Endothelial cell of umbilical vein (primary cell): ENCODE results near the gene FBXO3. TPM values are rescaled to one million over a fixed set of nuclear protein-coding genes. Genes with fewer than 3 reads are reported as not detected.

Experiments
- BruUV-seq: library from RNA; stranded (reverse); fragments of 400-500 nt; replicated peaks from 2 replicates; lab custom pipeline; 2021; lab: Mats Ljungman, UMichigan
- CTCF ChIA-PET: fragments of 300-600, 350-600 bp; sonication (Branson Sonifier 250); formaldehyde crosslinking; loops from one replicate; lab custom pipeline; 2021; ENCODE audit warnings: antibody characterized with exemption, inconsistent platforms; lab: Charles Lee
- POLR2A ChIA-PET: fragments of 300-600, 350-600 bp; sonication (Branson Sonifier 250); formaldehyde crosslinking; loops from one replicate; lab custom pipeline; 2021; ENCODE audit warnings: antibody characterized with exemption, inconsistent platforms; lab: Charles Lee
- DNase-seq: peaks from one replicate; pipeline ENCODE4 v3.0.0-alpha.2; 2011; ENCODE audit warnings: low read depth, low spot score
- FAIRE-seq: peaks from 2 replicates; lab custom pipeline; 2011; peaks lifted over from hg19 to GRCh38; lab: Jason Lieb, UNC
- H2AFZ ChIP-seq: 2 replicates; pipeline ENCODE4 v1.6.0; 2012; ENCODE audit warnings: low read depth, low read length, control low read depth, inconsistent platforms
- H3K27ac ChIP-seq: 2 replicates; pipeline ENCODE4 v1.5.1; 2011; ENCODE audit warnings: low read depth, mild to moderate bottlenecking, control low read depth, low read length, moderate library complexity; ENCODE audit not compliant: insufficient read depth
- H3K27me3 ChIP-seq, 2 experiments: 2 replicates each; pipeline versions ENCODE4 v1.6.0 to v1.6.1; 2011; ENCODE audit warnings: low read length in 2 of 2, mixed read lengths in 1 of 2; ENCODE audit not compliant: control insufficient read depth in 2 of 2, insufficient read depth in 2 of 2
- H3K36me3 ChIP-seq, 2 experiments: 2 replicates in 1 of 2; 3 replicates in 1 of 2; pipeline ENCODE4 v1.5.1; 2011; ENCODE audit warnings: low read length in 2 of 2, mild to moderate bottlenecking in 1 of 2, moderate library complexity in 1 of 2; ENCODE audit not compliant: control insufficient read depth in 2 of 2, insufficient read depth in 2 of 2; ENCODE audit errors: extremely low read depth in 1 of 2
- H3K4me1 ChIP-seq: 3 replicates; pipeline ENCODE4 v1.5.1; 2011; ENCODE audit warnings: mild to moderate bottlenecking, low read length; ENCODE audit not compliant: control insufficient read depth, insufficient read depth; ENCODE audit errors: extremely low read depth
- H3K4me2 ChIP-seq: 2 replicates; pipeline ENCODE4 v1.6.1; 2011; ENCODE audit warnings: low read length, control low read depth, mixed read lengths; ENCODE audit not compliant: insufficient read depth
- H3K4me3 ChIP-seq, 3 experiments: fragments of 200-600 bp in 1 of 3; sonication (generic), shearing (Covaris generic) in 1 of 3; replicated peaks in 1 of 3; 2 replicates each; pipeline ENCODE4 v1.5.1; 2011 to 2016; ENCODE audit warnings: control low read depth in 3 of 3, low read length in 3 of 3, mild to moderate bottlenecking in 2 of 3, inconsistent platforms in 1 of 3, low read depth in 1 of 3, moderate library complexity in 1 of 3; ENCODE audit not compliant: insufficient read depth in 1 of 3
- H3K79me2 ChIP-seq: 2 replicates; pipeline ENCODE4 v1.6.0; 2012; ENCODE audit warnings: low read length, inconsistent platforms; ENCODE audit not compliant: control insufficient read depth, insufficient read depth
- H3K9ac ChIP-seq: replicated peaks from 2 replicates; pipeline ENCODE3; 2011; ENCODE audit warnings: low read length, control low read depth; ENCODE audit not compliant: insufficient read depth; ENCODE audit errors: extremely low read depth
- H3K9me1 ChIP-seq: replicated peaks from 3 replicates; pipeline ENCODE4 v1.6.0; 2011; ENCODE audit warnings: mild to moderate bottlenecking, low read length; ENCODE audit not compliant: control insufficient read depth, insufficient read depth; ENCODE audit errors: extremely low read depth
- H3K9me3 ChIP-seq: replicated peaks from 2 replicates; pipeline ENCODE4 v1.5.1; 2012; ENCODE audit warnings: low read length, inconsistent platforms; ENCODE audit not compliant: control insufficient read depth, insufficient read depth
- H4K20me1 ChIP-seq: replicated peaks from 2 replicates; pipeline ENCODE3; 2011; ENCODE audit warnings: mild to moderate bottlenecking, low read length; ENCODE audit not compliant: control insufficient read depth, insufficient read depth; ENCODE audit errors: extremely low read depth
- EZH2 ChIP-seq: IDR thresholded peaks from 2 replicates; pipeline ENCODE4 v1.6.1; 2012; ENCODE audit warnings: borderline replicate concordance, low read depth, mild to moderate bottlenecking, moderate library complexity, low read length, inconsistent platforms; ENCODE audit not compliant: severe bottlenecking
- GATA2 ChIP-seq: IDR thresholded peaks from 2 replicates; pipeline ENCODE4 v1.7.0; 2011; ENCODE audit warnings: low read depth, mild to moderate bottlenecking, moderate library complexity, mixed read lengths, low read length; ENCODE audit not compliant: insufficient read length, insufficient read depth
- JUN ChIP-seq: IDR thresholded peaks from 2 replicates; pipeline ENCODE4 v1.6.1; 2011; ENCODE audit warnings: borderline replicate concordance, low read depth; ENCODE audit not compliant: insufficient read length, insufficient read depth
- MAX ChIP-seq: IDR thresholded peaks from 2 replicates; pipeline ENCODE4 v1.6.1; 2011; ENCODE audit not compliant: insufficient read depth, insufficient read length
- MYC ChIP-seq: IDR thresholded peaks from one replicate; pipeline ENCODE4 v1.6.1; 2011; ENCODE audit warnings: mild to moderate bottlenecking, low read depth, low read length
- POLR2A ChIP-seq: IDR thresholded peaks from 2 replicates; pipeline ENCODE4 v1.6.1; 2012; ENCODE audit warnings: low read depth, mild to moderate bottlenecking, control low read depth, low read length
- POLR2AphosphoS5 ChIP-seq: IDR thresholded peaks from 2 replicates; pipeline ENCODE4 v1.6.1; 2012; ENCODE audit warnings: low read depth, mild to moderate bottlenecking, control low read depth, low read length, moderate library complexity; ENCODE audit not compliant: insufficient read depth
- dilution Hi-C: fragments of 300-500 bp; cut with MboI; formaldehyde crosslinking; loops from one replicate; pipeline ENCODE4 v1.15.0; 2019; ENCODE audit warnings: low sequenced_read_pairs; ENCODE audit not compliant: extremely low pct_ligation_motif_present
- intact Hi-C: fragments of 100-400 bp; cut with micrococcal nuclease; formaldehyde crosslinking; loops from one replicate; pipeline ENCODE4 v1.10.0; 2022
- polyA plus RNA-seq, 4 experiments: library from polyadenylated mRNA; depleted of rRNA in 3 of 4; stranded (reverse) in 3 of 4; unstranded in 1 of 4; fragments of >200 nt; gene quantifications; 2 replicates each; pipeline versions ENCODE4 v1.2.1 to v1.2.3, GENCODE V29; 2011 to 2012; ENCODE audit warnings: missing spikeins in 1 of 4
- total RNA-seq: library from RNA; stranded (reverse); gene quantifications from 2 replicates; pipeline ENCODE4 v1.2.3, GENCODE V29; 2021

FBXO3 gene
- total and polyA plus RNA-seq, 2 donors (not counting 3 experiments of a cell fraction or from before 2014, with no cell fraction given), result 18.0 to 23.1 TPM

- Histone ChIP-seq H3K4me2 (peak within 1 kb of the TSS; percentile 57), H2AFZ (no peak within 1 kb of the TSS), H3K9me1 (no peaks in the 10 kb centered on the region), H3K4me1 (peaks cover 52% of the 10 kb centered on the region), H3K36me3 (peaks cover 3 to 5% of the 10 kb centered on the region in 2 experiments), H4K20me1 (no peaks in the 10 kb centered on the region), H3K27ac (peak within 1 kb of the TSS; percentile 89), H3K4me3 (peak within 1 kb of the TSS in 2 of 3 experiments; percentile 8 to 38), H3K27me3 (no peaks in the 10 kb centered on the region), H3K9me3 (no peaks in the 10 kb centered on the region), H3K9ac (peak within 1 kb of the TSS; percentile 73), H3K79me2 (peaks cover 6% of the 10 kb centered on the region)
- intact Hi-C loops (loop anchor here (1.0 to 5.0 kb wide), 7 partner anchors 8 to 808 kb away; partner anchors contain the start of genes CAPRIN1 and QSER1), dilution Hi-C loops (no loop called here)
- ChIA-PET POLR2A (interaction anchor here (0.9 to 4.4 kb wide), 6 partner anchors 10 to 42 kb away, joined by 3 to 73 read pairs (median 4); no protein-coding TSS in a partner anchor), CTCF (interaction anchor here (0.6 to 6.0 kb wide), 11 partner anchors 9 to 539 kb away, joined by 3 to 68 read pairs (median 5); partner anchors contain the start of genes CD59 and CSTF3)
- FAIRE-seq (peak; percentile 91), DNase-seq (peak; percentile 98)
- TF ChIP-seq POLR2AphosphoS5 (peak; percentile 99), POLR2A (peak; percentile 88), MYC (no peak), GATA2 (no peak), JUN (no peak), MAX (no peak), EZH2 (no peak)
- no TSS peak for BruUV-seq
Observed at GRCh38 chr11:33700502-33701271, 73.6 kb downstream of the FBXO3 start, which contains the start of gene C11orf91. C11orf91 (minus strand) TSS chr11:33700826; CDS start chr11:33700740, 86 bp downstream.
